Endothelial cell (in vitro differentiated cells): ENCODE measurements around the gene NXPE4. TPM values are rescaled to one million over a fixed set of nuclear protein-coding genes. Genes with fewer than 3 reads are reported as not detected.
"Not testable (repeated sequence)": the region's sequence is repeated elsewhere in the genome, so short reads cannot be mapped to it uniquely, and the experiment has no call there.

Source experiments
- DNase-seq: peaks from one replicate; pipeline ENCODE4 v3.0.0; 2021; ENCODE audit warnings: low spot score
- H3K27ac Mint-ChIP-seq: one replicate; pipeline ENCODE4 v1.8.0; 2021; ENCODE audit warnings: mixed read lengths, inconsistent platforms; ENCODE audit not compliant: unreplicated experiment
- H3K27me3 Mint-ChIP-seq: one replicate; pipeline ENCODE4 v1.8.0; 2021; ENCODE audit warnings: mild to moderate bottlenecking, moderate library complexity, mixed read lengths, inconsistent platforms; ENCODE audit not compliant: unreplicated experiment
- H3K36me3 Mint-ChIP-seq: one replicate; pipeline ENCODE4 v1.8.0; 2021; ENCODE audit warnings: mild to moderate bottlenecking, low read depth, mixed read lengths, inconsistent platforms; ENCODE audit not compliant: unreplicated experiment
- H3K4me1 Mint-ChIP-seq: one replicate; pipeline ENCODE4 v1.8.0; 2021; ENCODE audit warnings: mild to moderate bottlenecking, mixed read lengths, inconsistent platforms; ENCODE audit not compliant: unreplicated experiment
- H3K4me3 Mint-ChIP-seq: one replicate; pipeline ENCODE4 v1.8.0; 2021; ENCODE audit warnings: mild to moderate bottlenecking, mixed read lengths, inconsistent platforms; ENCODE audit not compliant: unreplicated experiment
- H3K9me3 Mint-ChIP-seq: one replicate; pipeline ENCODE4 v1.8.0; 2021; ENCODE audit warnings: mixed read lengths, inconsistent platforms; ENCODE audit not compliant: unreplicated experiment
- CTCF ChIP-seq: fragments of 200-600 bp; sonication (generic); IDR thresholded peaks from one replicate; pipeline ENCODE4 v1.5.0; 2021; ENCODE audit warnings: antibody characterized with exemption; ENCODE audit not compliant: unreplicated experiment
- long read RNA-seq: library from polyadenylated mRNA; unstranded; transcript quantifications from one replicate; pipeline ENCODE4 v2.0.0, GENCODE V29; 2020; ENCODE audit not compliant: unreplicated experiment
- total RNA-seq: library from RNA; stranded (reverse); fragmentation: NEBNext Ultra II Directional; extraction: Animal tissue kit (Norgen Biotek cat#: 25700); gene quantifications from one replicate; pipeline ENCODE4 v1.2.1, GENCODE V29; 2021; ENCODE audit not compliant: unreplicated experiment

The NXPE4 gene
- not detected for total RNA-seq
- long read RNA-seq = 0 reads

- TF ChIP-seq CTCF = no peak
- Mint-ChIP-seq H3K27ac (no peak within 1 kb of the TSS), H3K36me3 (no peaks in the 10 kb centered on the region), H3K4me3 (no peak within 1 kb of the TSS), H3K27me3 (no peaks in the 10 kb centered on the region), H3K4me1 (no peaks in the 10 kb centered on the region), H3K9me3 (no peaks in the 10 kb centered on the region)
- DNase-seq = no peak
These were observed at the start of gene NXPE4 for GRCh38 chr11:114595571-114595970. TSS of gene NXPE4 (minus strand) at chr11:114595786. CDS start at chr11:114594759, 1,027 bp downstream.

- H3K4me3 Mint-ChIP-seq = not testable (repeated sequence)
These were observed 43.9 kb upstream of the NXPE4 start for GRCh38 chr11:114639440-114639839.

GRCh38 chr11:114631445-114631965, 35.9 kb upstream of the NXPE4 start:
- not testable (repeated sequence) for H3K4me1 Mint-ChIP-seq, H3K27ac Mint-ChIP-seq, DNase-seq, H3K9me3 Mint-ChIP-seq, H3K4me3 Mint-ChIP-seq, H3K27me3 Mint-ChIP-seq, H3K36me3 Mint-ChIP-seq

More at GRCh38 chr11:114639440-114639839, 43.9 kb upstream of the NXPE4 start:
- not testable (repeated sequence) for H3K27me3 Mint-ChIP-seq, H3K27ac Mint-ChIP-seq, H3K9me3 Mint-ChIP-seq, H3K36me3 Mint-ChIP-seq, H3K4me1 Mint-ChIP-seq, DNase-seq

- Mint-ChIP-seq H3K27me3 (peaks cover 2% of the 10 kb centered on the region), H3K9me3 (no peaks in the 10 kb centered on the region), H3K36me3 (no peaks in the 10 kb centered on the region), H3K27ac (no peak overlapping the region), H3K4me1 (no peaks in the 10 kb centered on the region), H3K4me3 (no peak overlapping the region)
- no peak for TF ChIP-seq CTCF
- DNase-seq = no peak
These were observed 29.7 kb upstream of the NXPE4 start for GRCh38 chr11:114625294-114625693.

GRCh38 chr11:114624455-114625207, 29.0 kb upstream of the NXPE4 start:
- no peak for TF ChIP-seq CTCF
- Mint-ChIP-seq H3K27ac (no peak overlapping the region), H3K36me3 (no peaks in the 10 kb centered on the region), H3K4me1 (no peaks in the 10 kb centered on the region), H3K27me3 (peaks cover 2% of the 10 kb centered on the region), H3K9me3 (no peaks in the 10 kb centered on the region), H3K4me3 (no peak overlapping the region)
- no peak for DNase-seq

GRCh38 chr11:114623720-114624119, 28.1 kb upstream of the NXPE4 start:
- Mint-ChIP-seq H3K27me3 (peaks cover 2% of the 10 kb centered on the region), H3K9me3 (no peaks in the 10 kb centered on the region), H3K4me1 (no peaks in the 10 kb centered on the region), H3K27ac (no peak overlapping the region), H3K36me3 (no peaks in the 10 kb centered on the region), H3K4me3 (no peak overlapping the region)
- no peak for TF ChIP-seq CTCF
- DNase-seq = no peak
